Measurements from ENCODE around the gene MSGN1. TPM values are rescaled to one million over a fixed set of nuclear protein-coding genes. Genes with fewer than 3 reads are reported as not detected.
"Not testable (repeated sequence)": the region's sequence is repeated elsewhere in the genome, so short reads cannot be mapped to it uniquely, and the experiment has no call there.

The MSGN1 gene
- total RNA-seq, 1 donor from 2014 or later = not detected

GRCh38 chr2:17815468-17816184 lies 634 bp upstream of the MSGN1 start:
- Histone ChIP-seq H3K4me3 (ENCODE audit: low read depth, low read length) (no peak overlapping the region), H3K36me3 (ENCODE audit: control insufficient read depth, insufficient read depth, low read length) (no peaks in the 10 kb centered on the region), H3K27me3 (ENCODE audit: control insufficient read depth, insufficient read depth, low read length) (no peaks in the 10 kb centered on the region)
- no peak for DNase-seq (ENCODE audit: low read depth)
- TF ChIP-seq CTCF (IDR thresholded peaks at IDR 0.05; ENCODE audit: insufficient read depth, low read length, poor library complexity, severe bottlenecking) = no peak

- no peak overlapping the region for H3K4me3 ChIP-seq (ENCODE audit: low read depth, low read length)
- TF ChIP-seq CTCF (IDR thresholded peaks at IDR 0.05; ENCODE audit: insufficient read depth, low read length, poor library complexity, severe bottlenecking) = no peak
- no peak for DNase-seq (ENCODE audit: low read depth)
- no peaks in the 10 kb centered on the region for H3K36me3 ChIP-seq (ENCODE audit: control insufficient read depth, insufficient read depth, low read length)
- no peaks in the 10 kb centered on the region for H3K27me3 ChIP-seq (ENCODE audit: control insufficient read depth, insufficient read depth, low read length)
These were observed 2.1 kb downstream of the MSGN1 start for GRCh38 chr2:17818235-17818815.

DNA sequence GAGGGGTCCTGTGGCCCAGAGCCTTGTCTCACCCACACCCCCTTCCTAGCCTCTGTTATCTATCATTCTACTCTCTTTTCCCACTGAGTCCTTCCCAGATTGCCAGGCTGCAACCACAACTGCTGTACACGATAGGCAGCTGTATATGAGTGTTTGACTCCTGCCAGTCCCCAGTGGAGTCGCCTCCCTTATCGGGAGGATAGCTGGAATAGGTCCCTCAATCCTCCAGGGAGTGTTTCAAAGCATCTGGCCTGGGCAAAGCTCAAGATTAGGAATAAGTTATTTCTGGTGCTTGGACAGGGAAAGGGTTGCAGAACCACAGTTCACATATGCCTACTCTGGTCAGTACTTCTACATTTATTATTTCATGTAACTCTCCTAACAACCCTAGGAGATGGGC lies 4.8 kb downstream of the MSGN1 start:
- no peak for TF ChIP-seq CTCF (IDR thresholded peaks at IDR 0.05; ENCODE audit: insufficient read depth, low read length, poor library complexity, severe bottlenecking)

DNA sequence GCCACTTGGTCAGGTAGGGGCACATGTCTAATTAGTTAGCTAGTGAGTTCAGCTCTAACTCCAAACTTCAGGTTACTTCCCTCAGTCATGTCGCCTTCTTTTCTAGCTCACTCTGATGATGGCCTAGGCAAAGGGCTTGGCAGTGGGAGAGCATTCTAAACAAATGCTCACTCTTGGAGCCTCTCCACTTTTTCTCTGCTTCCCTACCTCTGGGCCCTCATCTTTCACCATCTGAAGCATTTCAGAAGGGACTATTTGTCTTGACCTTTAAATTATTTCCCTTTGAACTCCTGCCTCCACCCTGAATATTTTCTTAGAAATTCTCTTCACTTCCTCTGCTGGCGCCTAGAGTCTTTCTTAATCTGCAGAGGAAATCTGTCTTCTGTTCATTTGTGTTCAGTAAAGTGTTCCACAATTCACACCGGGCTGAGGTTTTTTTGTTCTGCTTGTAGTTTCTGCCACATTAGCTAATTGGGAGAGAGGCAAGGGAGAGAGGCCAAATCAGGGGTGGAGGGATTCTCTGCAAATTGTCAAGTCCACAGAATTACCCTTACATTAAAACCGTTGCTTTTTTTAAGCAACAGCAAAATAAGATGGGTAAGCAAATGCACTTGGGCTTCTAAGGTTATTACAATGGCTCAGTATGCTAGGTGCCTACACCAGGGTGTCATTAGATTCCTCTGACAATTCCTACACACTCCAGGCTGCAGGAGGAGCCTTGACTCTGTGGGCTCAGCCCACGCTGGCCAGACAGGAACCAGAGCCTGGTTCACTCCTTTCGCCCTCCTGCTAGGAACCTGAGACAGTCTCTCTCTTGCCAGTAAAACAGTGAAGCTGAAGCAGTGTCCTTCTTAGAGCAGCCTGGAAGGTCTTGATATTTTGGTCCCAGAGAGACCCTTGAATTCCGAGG lies 5.5 kb downstream of the MSGN1 start:
- Histone ChIP-seq H3K36me3 (ENCODE audit: control insufficient read depth, insufficient read depth, low read length) (no peaks in the 10 kb centered on the region), H3K4me3 (ENCODE audit: low read depth, low read length) (no peak overlapping the region), H3K27me3 (ENCODE audit: control insufficient read depth, insufficient read depth, low read length) (no peaks in the 10 kb centered on the region)
- no peak for TF ChIP-seq CTCF (IDR thresholded peaks at IDR 0.05; ENCODE audit: insufficient read depth, low read length, poor library complexity, severe bottlenecking)
- no peak for DNase-seq (ENCODE audit: low read depth)

More for the DNA sequence above, 4.8 kb downstream of the MSGN1 start:
- H3K27me3 ChIP-seq (ENCODE audit: control insufficient read depth, insufficient read depth, low read length) = no peaks in the 10 kb centered on the region
- H3K4me3 ChIP-seq (ENCODE audit: low read depth, low read length) = no peak overlapping the region
- no peaks in the 10 kb centered on the region for H3K36me3 ChIP-seq (ENCODE audit: control insufficient read depth, insufficient read depth, low read length)
- DNase-seq (ENCODE audit: low read depth) = no peak

DNA sequence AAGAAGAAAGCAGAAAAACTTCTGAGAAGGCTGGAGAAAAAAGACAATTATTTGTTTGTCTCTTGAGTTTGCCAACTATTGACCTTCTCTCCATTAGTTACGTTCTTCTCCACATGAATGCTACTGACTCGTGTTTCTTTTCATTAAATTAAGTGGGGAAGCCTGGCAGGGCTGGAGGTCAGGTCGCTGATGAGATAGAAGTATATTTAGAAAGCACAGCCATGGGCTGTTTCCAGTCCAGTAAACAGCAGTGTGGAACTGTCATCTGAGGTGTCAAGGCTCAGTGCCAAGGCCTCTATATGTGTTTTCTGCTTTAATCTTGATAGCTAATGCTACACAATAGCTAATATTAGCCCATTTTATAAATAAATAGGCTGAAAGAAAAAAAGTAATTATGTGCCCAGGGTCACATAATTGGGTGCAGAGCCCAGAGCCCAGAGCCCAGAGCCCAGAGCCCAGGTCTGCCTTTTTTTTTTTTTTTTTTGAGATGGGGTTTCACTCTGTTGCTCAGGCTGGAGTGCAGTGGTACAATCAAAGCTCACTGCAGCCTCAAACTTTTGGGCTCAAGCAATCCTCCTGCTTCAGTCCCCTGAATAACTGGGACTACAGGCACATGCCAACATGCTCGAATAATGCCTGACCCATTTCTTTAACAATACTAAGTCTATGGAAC lies 6.3 kb downstream of the MSGN1 start:
- no peaks in the 10 kb centered on the region for H3K27me3 ChIP-seq (ENCODE audit: control insufficient read depth, insufficient read depth, low read length)
- no peaks in the 10 kb centered on the region for H3K36me3 ChIP-seq (ENCODE audit: control insufficient read depth, insufficient read depth, low read length)
- TF ChIP-seq CTCF (IDR thresholded peaks at IDR 0.05; ENCODE audit: insufficient read depth, low read length, poor library complexity, severe bottlenecking) = no peak
- DNase-seq (ENCODE audit: low read depth) = no peak
- no peak overlapping the region for H3K4me3 ChIP-seq (ENCODE audit: low read depth, low read length)

- DNase-seq (ENCODE audit: low read depth); H3K36me3 ChIP-seq (ENCODE audit: control insufficient read depth, insufficient read depth, low read length); H3K27me3 ChIP-seq (ENCODE audit: control insufficient read depth, insufficient read depth, low read length); H3K4me3 ChIP-seq (ENCODE audit: low read depth, low read length): not testable (repeated sequence)
These were observed 7.4 kb downstream of the MSGN1 start for GRCh38 chr2:17823646-17824045.
